NCI-H146 (cell line): ENCODE results near the gene C17orf113.

ENCODE experiments used
- DNase-seq: peaks from one replicate; lab custom pipeline; 2025; lab: John Stamatoyannopoulos, UW

Gene C17orf113

DNA sequence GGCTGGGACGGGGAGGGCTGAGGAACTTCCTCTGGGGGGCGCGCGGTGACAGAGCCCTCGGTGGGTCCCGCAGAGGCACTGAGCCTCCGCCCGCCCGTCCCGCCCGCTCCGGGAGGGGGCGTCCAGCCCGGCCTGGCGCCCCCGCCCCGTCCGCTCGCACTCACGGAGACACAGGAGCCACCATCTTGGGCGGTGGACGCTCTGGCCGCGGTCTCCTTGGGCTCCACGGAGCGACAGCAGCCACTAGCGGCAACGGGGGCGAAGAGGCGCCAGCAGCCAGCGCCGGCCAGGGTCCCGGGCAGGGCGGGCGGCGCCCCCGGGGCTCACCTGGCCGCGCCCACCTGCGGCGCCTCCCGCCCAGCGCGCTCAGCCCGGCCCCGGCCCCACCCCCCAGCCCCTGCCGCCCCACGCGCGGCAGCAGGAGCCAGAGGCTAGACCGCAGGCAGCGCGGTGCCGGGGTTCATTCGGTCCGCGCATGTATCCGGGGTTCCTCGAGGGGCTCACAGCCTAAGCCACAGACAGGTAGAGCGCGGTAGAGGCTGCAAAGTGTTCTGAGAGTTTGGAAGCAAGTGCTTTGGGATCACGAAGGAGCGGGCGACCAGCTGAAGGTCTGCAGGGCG, at the start of gene C17orf113:
Gene C17orf113, minus strand, starts transcription at position 209 of the 620 bp plus-strand sequence. CDS start 7,225 bp downstream, outside the sequence.
- DNase-seq: peak; percentile 76

DNA sequence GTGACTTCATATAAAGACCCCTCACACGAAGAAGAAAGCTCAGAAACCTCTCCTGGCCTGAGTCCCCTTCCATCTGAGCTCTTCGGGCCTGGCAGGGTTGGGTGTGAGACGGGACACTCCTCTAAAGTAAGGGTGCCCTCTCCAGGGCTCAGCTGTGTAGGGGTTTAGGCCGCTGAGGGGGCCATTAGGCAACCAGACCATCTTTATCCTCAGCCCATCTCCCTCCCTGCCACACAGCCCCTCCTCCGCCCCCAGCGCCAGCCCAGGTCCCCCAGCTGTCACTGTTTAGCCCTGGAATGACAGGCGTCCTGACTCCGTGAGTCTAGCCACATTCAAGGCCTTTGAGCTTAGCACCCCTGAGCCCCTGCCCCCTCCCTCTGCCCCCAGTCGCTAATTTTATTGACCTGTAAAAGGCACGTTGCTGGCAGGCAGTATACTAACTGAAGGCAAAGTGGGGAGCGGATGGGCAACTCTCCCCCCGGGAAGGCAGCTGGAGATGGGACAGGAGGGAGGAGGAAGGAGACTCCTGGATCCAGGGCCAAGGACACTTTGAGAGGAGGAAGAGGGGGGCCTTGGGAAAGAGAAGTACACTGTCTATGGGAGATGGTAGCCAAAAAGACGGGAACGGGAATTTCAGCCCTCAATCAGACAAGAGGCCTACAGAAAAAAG, 48.5 kb upstream of the C17orf113 start:
- no peak for DNase-seq

DNA sequence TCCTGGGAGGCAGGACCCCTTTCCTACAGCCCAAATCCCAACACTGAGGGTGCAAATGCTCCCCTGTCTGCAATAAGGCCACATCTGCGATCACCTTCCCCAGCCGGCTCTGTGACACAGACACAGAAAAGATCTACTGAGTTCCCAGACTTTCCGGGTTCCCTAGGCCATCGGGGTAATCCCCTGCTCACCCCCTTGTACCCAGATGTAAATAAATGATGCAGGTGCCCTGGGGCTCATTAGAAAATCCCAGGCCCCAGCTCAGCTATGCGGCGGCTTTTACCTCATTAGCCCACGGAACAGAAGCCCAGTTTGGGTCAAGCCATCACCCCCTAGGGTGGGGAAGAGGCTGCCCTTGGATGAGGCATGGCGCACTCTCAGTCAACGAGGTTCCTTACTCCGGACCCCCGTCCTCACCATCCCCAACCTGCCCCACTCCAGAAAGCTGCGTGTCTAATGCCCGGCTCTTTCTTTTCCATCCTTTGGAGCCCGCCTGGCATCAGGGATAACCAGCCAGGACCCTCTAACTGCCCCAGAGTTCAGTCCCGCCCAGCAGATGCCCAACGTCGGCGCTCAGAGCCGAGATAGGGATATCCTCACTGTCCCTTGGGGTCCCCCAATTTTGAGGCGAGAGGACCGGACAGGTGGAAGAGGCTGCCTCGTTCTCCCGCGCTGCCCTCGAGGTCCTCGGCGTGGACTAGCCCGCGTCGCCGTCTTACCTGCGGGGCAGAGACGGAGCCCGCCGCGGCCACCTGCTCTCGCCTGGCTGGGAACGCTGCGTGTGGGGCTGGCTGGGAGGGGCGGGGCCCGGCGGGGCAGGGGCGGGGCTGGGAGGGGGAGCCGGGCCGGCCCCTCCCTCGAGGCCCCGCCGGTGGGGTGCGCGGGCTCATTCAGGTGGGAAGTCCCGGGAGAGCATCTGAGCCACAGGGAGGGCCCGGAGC, 47.6 kb upstream of the C17orf113 start, which contains the start of gene ZNF385C:
Gene ZNF385C, minus strand, starts transcription at position 783 of the 941 bp plus-strand sequence. CDS start 35,417 bp downstream, outside the sequence.
- DNase-seq: peak; percentile 42

DNA sequence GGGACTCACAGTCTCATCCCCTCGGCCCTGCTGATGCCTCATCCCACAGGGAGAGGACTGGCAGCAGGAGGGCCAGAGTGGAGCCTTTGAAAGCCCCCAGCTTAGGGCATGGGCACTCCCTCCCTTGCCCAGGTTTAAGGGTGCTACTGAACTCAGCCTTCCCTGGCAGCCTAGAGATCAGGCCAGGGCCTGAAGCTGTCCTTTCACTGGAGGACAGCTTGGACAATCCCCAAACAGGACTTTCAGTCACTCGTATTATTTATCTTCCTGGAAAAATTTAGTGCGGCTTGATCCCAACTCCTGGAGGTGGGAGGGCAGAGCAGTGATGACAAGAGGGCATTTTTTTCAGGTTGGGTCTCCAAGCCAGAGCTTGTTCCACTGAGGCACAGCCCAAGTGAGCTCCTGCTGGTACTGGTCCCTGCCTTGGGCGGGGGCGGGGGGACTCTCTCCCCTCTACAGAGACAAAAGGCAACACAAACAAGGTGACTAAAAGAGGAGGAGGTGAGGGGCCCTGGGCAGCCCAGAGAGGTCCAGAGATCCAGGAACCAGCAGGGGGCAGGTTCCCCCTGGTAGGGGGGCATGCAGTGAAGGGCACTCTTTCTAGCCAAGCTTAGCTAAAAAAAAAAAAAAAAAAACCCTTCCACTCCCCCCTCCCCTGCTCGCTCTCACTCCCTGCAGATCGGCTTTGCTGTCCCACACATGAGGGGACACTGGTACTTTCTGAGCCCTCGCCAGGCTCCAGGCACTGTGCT, 46.1 kb upstream of the C17orf113 start:
- DNase-seq: no peak

DNA sequence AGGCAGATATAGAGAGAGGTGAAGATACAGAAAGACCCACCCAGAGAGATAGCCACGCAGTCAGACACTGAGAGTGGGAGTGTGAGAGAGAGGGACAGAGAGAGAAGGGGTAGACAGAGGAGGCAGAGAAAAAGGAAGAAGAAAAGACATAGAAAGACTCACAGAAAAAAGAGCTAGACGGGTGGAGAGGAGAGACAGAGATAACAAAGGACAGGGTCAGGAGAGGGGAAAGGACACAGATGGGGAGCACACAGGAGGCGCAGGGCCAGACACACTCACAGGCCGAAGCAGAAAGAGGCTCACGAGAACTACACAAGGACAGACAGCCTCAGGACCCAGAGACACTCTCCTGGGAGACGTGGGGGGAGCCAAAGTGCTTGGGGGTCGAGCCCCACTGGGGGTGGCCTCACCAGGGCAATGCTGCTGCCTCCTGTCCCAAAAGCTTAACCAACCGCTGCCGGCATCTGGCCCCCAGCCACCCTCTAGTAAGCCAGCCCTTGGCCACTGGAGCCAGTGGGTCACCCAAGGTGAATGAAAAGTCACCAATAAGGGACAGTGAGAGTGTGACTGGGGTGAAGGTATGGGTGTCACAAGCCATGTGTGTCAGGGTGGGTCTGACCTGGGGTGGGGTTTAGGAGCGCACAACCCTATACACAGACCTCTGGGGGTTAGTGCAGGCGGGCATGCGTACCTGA, 44.1 kb upstream of the C17orf113 start:
- DNase-seq: no peak

DNA sequence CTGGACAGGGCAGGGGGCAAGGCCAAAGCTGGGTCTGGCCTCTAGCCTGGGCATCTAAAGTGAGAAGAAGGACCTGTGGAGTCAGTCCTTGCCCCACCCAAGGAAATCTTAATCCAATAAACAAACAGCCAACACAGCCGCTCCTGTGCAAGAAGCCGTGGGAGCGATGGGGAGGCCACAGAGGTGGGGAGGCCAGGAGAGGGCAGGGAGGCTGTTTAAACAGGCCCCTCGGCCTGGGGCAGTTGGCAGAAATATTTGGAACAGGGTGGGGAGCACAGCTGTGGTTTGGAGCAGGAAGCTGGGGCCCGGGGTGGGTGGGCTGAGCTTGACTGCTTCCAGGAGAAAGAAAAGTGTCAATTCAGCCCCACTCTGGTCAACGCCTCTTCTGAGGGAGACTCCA, 42.5 kb upstream of the C17orf113 start:
- DNase-seq: no peak

DNA sequence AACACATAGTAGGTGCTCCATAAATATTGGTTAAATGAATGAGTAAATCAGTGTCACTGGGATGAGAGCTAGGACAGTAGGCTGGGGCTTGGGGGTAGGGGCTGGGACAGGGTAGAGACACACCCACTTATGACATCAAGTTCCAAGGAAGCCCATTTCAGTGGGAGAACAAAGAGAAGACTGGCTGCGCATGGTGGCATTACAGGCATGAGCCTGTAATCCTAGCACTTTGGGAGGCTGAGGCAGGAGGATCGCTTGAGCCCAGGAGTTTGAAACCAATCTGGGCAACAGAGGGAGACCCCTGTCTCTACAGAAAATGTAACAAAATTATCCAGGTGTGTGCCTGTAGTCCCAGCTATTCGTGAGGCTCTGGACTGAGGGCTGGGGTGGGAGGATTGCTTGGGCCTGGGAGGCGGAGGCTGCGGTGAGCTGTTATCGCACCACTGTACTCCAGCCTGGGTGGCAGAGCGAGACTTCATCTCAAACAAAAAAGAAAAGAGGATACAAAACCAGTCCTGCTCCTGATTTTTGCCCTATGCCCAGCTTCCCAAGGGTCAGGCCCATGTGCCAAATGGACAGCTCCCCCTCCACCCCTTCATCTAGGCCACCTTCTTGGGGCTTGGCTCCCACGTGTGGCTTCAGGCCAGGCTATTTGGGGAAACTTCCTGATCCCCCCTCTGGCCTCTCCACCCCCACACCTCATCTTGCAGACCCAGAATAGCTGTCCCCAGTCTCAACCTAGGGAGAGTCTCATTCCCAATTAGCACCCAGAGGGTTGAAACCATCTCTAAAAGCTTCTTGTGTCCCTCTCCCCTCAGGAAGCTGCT, 40.8 kb upstream of the C17orf113 start:
- no peak for DNase-seq

DNA sequence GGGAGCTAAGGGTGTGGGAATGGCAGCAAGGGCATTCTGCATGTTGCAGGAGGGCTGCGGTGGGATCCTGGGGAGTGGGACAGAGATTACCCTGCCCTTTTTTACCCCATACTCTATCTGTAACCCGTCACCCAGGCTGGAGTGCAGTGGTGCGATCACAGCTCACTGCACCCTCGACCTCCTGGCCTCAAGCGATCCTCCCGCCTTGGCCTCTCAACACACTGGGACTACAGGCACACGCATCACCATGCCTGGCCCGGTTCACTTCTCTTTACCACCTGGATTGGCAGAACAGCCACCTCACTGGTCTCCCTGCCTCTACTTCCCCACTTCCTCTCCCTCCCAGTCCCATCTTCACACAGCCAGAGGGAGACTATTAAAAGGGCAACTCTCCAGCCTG, 38.3 kb upstream of the C17orf113 start:
- no peak for DNase-seq

DNA sequence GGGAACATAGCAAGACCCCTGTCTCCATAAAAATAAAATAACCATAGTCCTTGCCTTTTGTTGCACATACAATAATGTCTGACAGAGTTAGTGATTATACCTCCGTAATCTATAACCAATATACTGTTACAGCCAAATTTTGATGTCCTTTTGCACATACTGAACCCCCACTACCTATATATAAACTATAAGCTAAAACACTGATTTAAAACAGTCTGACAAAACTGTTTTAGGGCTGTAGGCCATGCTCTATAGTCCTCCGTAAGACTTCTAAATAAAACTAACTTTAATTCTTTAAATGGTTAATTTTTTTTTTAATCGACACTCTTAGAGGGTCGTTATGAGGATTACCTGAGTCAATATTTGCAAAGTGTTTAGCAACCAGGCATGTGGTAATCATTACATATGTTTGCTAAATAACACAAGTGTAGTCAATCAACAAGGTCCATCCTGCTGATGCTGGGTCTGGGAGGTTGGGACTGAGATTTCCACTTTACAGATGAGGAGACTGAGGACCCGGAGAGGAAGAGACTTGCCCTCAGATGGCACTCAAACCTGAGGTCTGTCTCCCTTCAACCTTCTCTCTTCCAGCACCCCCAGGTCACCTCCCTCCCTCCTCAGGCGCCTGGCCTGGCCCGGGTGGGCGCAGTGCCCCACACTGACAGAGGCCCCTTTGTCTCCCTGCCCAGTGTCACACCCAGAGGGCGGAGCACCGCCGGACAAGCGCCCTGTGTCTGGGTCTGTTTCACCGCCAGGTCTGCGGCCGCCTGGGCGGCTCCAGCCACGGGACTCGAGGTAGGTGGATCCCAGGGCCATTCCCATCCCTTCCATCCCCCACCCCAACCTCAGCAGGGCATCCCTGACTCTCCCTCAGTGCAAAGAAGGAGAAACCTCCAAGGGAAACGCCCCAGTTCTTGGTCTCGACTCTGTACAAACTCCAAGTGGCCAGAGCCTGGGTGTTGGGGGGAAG, 37.6 kb upstream of the C17orf113 start:
- DNase-seq: no peak

DNA sequence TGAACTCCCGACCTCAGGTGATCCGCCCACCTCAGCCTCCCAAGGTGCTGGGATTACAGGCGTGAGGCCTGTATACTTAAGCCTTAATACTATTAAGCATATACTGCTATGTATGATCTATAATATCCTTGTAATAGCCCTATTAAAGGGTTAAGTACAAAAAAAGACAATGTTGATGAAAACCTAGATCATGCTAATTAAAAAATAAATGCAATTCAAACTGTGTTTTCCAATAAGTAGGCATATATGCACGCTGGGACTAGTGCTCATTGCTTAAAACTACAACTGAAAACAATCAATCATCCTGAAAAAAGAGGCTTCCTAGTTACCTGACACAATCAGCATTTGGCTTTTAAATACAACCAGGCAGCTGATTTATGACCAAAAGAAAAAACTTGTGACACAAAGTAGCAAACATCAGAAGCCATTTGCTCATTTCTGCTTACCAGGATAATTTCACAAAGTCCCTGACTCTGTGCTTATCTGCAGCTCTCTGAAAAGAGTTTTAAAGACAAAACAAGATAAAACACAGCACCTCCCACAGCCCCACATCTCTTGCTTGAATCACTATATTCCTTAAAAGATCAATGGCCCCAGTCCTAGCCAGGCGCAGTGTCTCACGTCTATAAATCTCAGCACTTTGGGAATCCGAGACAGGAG, 36.8 kb upstream of the C17orf113 start:
- no peak for DNase-seq

DNA sequence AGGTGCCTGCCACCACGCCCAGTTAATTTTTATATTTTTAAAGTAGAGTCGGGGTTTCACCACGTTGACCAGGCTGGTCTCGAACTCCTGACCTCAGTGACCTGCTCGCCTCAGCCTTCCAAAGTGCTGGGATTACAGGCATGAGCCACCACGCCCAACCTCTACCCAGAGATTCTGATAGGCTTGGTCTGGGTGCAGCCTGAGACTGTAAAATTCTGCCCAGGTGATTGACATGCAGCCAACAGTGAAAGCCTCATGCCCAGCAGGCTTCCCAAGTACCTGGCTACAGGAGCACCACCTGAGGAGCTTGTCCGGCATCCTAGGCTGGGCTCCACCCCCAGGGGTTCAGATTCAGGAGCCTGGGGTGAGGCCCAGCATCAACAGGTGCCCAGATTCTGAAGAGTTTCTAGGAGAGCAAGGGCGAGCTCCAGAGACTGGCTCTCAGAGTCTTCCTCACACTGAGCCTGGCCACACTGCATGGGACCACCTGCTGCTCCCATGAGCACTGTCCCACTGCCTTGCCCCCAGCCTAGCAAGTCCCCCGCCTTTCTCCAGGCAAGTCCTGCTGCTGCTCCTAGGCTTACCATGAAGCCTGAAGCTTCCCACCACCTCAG, 31.2 kb upstream of the C17orf113 start:
- no peak for DNase-seq

DNA sequence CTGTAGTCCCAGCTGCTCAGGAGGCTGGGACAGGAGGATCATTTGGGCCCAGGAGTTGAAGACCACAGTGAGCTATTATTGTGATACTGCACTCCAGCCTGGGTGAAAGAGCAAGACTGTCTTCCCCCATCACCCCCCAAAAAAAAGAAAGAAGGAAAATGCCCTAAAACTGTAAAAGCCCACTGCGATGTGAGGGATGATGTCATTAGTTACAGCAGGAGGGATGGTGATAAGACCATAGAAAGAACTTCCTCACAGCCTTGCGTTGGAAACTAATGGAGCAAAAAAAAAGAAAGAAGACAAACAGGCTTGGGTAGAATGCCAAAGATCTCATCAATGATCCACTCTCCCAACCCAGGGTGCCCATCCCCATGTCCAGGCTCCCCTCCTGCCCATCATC, 29.1 kb upstream of the C17orf113 start:
- DNase-seq: no peak

DNA sequence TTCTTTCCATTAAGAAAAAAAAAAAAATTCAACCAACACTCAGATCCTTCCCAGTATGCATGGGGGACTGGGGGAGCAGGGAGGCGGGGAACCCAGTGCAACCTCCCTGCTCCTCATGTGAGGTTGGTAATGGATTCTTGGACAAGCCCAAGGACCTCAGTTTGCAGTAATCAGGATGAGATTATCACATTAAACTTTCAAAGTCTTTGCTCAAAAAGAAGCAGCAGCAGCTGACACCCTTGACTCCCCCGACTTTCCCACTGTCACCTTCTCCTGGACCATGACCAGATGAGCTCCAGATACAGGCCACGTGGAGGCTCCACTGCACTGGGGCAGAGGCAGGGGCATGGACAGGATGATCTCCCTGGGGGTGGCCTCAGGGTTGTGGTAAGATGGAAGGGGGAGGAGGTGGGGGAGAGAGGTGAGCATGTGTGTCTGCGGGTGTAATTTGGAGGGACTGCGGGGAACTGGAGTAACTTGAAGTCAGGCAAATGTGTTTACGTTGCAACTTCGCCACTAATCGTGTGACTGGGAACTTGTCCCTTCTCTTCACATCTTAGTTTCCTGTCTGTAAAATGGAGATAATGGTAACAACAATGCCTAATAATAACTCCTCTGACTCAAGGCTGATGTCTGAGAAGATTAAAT, 28.1 kb upstream of the C17orf113 start:
- DNase-seq: no peak

DNA sequence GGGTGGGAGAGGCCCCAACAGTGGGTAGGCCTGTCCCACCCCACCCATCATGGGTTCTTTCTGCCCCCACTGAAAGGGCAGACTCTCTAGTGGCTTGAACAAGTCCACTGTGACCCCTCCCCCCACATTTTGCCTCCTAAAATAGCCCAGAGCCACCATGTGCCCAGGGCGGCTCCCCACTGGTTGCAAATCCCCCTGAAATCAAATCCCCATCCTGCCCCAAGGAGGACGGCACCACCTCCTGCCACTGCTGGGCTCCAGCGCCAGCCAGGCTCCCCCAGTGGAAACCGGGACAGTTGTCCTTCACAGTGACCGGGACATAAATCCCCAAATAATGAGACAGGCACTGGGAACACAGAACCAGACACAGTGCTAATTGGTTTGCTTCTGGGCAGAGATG, 27.4 kb upstream of the C17orf113 start:
- DNase-seq: no peak

DNA sequence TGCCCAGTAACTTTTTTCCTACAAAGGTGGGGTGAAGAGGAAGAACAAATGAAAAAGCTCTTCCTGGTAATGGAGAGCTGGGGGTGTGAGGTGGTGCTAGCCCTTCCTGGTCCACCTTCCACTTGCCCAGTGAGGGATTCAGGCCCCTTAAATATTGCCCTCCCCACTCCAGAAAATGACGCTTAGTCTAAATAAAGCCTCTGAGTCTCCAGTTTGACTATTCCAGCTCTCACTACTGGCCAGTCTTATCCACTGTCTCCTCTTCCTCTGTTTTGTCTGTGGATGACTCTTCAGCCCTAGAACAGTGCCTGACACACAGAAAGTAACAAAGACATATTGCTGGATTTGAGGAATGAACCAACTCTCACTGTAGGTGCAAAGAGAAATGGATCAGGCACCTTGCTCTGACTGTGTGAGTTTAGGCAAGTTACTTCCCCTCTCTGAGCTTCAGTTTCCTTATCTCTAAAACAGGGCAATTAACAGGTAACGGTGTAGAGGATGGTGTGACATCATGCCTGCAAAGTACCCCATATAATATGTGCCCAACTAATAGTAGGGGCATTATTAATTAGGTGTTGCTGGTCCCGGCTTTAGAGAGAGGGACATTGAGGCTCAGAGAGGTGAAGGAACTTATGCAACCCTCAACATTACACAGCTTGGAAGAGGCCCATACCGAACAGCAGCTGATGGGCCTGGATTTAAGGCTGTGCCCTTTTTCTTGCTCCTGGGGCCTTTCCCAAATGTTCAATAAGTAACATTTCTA, 26.6 kb upstream of the C17orf113 start:
- DNase-seq: no peak

DNA sequence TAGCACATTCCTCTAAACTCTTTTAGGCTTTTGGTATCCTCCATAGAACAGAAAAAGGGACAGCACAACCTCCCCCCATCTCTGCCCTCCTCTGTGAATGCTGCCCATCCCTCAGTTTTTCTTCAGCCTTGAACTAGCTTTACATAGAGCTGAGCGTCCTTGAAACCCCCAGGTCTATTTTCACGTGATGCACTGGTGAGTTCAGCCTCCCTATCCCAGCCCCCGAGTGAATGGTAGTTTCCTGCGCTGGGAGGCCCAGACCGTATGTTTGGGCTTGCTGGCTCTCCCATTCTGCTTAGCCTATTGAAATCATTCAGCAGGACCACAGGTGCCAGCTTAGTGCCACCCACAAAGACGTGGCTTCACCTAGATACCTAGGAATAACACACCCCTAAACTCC, 25.4 kb upstream of the C17orf113 start:
- DNase-seq: no peak
